Kidney (tissue), 14 donors: Measurements from ENCODE around the gene SPRR1A. TPM values are rescaled to one million over a fixed set of nuclear protein-coding genes. Genes with fewer than 3 reads are reported as not detected.
"Not testable (repeated sequence)": the region's sequence is repeated elsewhere in the genome, so short reads cannot be mapped to it uniquely, and the experiment has no call there.

Experiments used
- DNase-seq, 5 donors: peaks; one replicate each; pipeline ENCODE4 v3.0.0-alpha.2; 2013 to 2020
- FAIRE-seq: peaks from 2 replicates; lab custom pipeline; 2012; peaks lifted over from hg19 to GRCh38; lab: Jason Lieb, UNC
- H3K27ac ChIP-seq, 2 donors: one replicate each; pipeline ENCODE4 v1.7.0; 2013; ENCODE audit warnings: low read depth in 2 of 2, low read length in 2 of 2, inconsistent platforms in 1 of 2
- H3K27me3 ChIP-seq: one replicate; pipeline ENCODE4 v1.7.1; 2013; ENCODE audit warnings: low read length, inconsistent platforms; ENCODE audit not compliant: control insufficient read depth, insufficient read depth
- H3K36me3 ChIP-seq, 3 donors: one replicate each; pipeline versions ENCODE4 v1.7.0 to v1.7.1; 2013; ENCODE audit warnings: low read length in 3 of 3, control low read depth in 1 of 3, inconsistent platforms in 1 of 3; ENCODE audit not compliant: insufficient read depth in 3 of 3, control insufficient read depth in 2 of 3
- H3K4me1 ChIP-seq, 3 donors: one replicate each; pipeline versions ENCODE4 v1.7.0 to v1.7.1; 2013; ENCODE audit warnings: low read length in 3 of 3, inconsistent platforms in 1 of 3, low read depth in 1 of 3; ENCODE audit not compliant: control insufficient read depth in 2 of 3, insufficient read depth in 2 of 3
- H3K4me3 ChIP-seq, 3 donors: one replicate each; pipeline versions ENCODE4 v1.7.0 to v1.8.1; 2013; ENCODE audit warnings: low read length in 3 of 3, control low read depth in 1 of 3, inconsistent platforms in 1 of 3
- H3K9ac ChIP-seq, 3 donors: one replicate each; pipeline versions ENCODE4 v1.7.0 to v1.7.1; 2013; ENCODE audit warnings: low read length in 3 of 3, control low read depth in 1 of 3, inconsistent platforms in 1 of 3
- H3K9me3 ChIP-seq, 3 donors: one replicate each; pipeline versions ENCODE4 v1.7.0 to v1.7.1; 2013; ENCODE audit warnings: low read length in 3 of 3, control low read depth in 1 of 3, inconsistent platforms in 1 of 3; ENCODE audit not compliant: control insufficient read depth in 2 of 3, insufficient read depth in 1 of 3
- intact Hi-C: fragments of 100-400 bp; cut with DNase I; formaldehyde crosslinking; loops from one replicate; pipeline ENCODE4 v1.11.1; 2022
- polyA plus RNA-seq: library from polyadenylated mRNA; stranded (reverse); fragments of 350-450 nt; fragmentation: Illumina TruSeq; extraction: RNeasy Lipid Tissue Mini Kit (QIAGEN cat#74804); gene quantifications from one replicate; pipeline ENCODE4 v1.2.3, GENCODE V29; 2014; ENCODE audit warnings: low read depth, low replicate concordance; ENCODE audit not compliant: insufficient read depth
- total RNA-seq: library from RNA; stranded (reverse); fragmentation: NEBNext Ultra II Directional; extraction: Animal tissue kit (Norgen Biotek cat#: 25700); gene quantifications from one replicate; pipeline ENCODE4 v1.2.1, GENCODE V29; 2021
- TF ChIP-seq, protein P1 (sequence below): IDR thresholded peaks from 3 replicates; pipeline ENCODE4 v1.5.1; 2012; ENCODE audit warnings: mild to moderate bottlenecking, moderate library complexity, borderline replicate concordance; ENCODE audit not compliant: insufficient read depth; ENCODE audit errors: extremely low read depth
- donor health status: control.
- donor health status: control.
- donor health status: control.
- donor health status: control.
- donor health status: control.
- donor health status: DM: yes; HTN: yes; CAD: no.
- donor health status: Normal renal cell carcinoma (clear cell type).

Gene SPRR1A
- total and polyA plus RNA-seq, 2 donors from 2014 or later, result not detected

DNA sequence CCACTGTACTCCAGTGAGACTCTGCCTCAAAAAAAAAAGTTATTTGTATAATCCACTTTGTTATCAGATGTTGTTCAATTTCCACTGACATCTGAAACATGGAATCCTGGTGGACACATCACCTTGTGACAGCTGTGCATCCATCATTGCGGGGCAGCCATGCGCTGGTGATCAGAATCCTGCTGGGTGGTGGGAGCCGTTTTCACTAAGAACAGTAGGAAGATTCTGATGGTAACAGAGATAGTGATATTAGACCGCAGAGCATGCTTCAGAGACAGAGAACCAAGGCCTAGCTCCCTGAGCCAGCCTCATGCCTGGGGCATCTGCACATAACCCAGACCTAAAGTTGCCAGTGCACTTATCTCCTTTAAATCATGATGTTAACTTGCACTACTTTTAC lies 14.6 kb downstream of the SPRR1A start:
- no peak overlapping the region for H3K9ac ChIP-seq
- no peaks in the 10 kb centered on the region for H3K4me1 ChIP-seq
- no peaks in the 10 kb centered on the region for H3K27me3 ChIP-seq
- peaks cover 0 to 6% (median 1%) of the 10 kb centered on the region in 3 donors for H3K9me3 ChIP-seq
- H3K27ac ChIP-seq, result no peak overlapping the region
- H3K4me3 ChIP-seq, result no peak overlapping the region
- FAIRE-seq (no peak), DNase-seq (no peak)
- TF ChIP-seq, protein P1, sequence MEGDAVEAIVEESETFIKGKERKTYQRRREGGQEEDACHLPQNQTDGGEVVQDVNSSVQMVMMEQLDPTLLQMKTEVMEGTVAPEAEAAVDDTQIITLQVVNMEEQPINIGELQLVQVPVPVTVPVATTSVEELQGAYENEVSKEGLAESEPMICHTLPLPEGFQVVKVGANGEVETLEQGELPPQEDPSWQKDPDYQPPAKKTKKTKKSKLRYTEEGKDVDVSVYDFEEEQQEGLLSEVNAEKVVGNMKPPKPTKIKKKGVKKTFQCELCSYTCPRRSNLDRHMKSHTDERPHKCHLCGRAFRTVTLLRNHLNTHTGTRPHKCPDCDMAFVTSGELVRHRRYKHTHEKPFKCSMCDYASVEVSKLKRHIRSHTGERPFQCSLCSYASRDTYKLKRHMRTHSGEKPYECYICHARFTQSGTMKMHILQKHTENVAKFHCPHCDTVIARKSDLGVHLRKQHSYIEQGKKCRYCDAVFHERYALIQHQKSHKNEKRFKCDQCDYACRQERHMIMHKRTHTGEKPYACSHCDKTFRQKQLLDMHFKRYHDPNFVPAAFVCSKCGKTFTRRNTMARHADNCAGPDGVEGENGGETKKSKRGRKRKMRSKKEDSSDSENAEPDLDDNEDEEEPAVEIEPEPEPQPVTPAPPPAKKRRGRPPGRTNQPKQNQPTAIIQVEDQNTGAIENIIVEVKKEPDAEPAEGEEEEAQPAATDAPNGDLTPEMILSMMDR, result no peak
- intact Hi-C loops, result no loop called here
- no peaks in the 10 kb centered on the region for H3K36me3 ChIP-seq

DNA sequence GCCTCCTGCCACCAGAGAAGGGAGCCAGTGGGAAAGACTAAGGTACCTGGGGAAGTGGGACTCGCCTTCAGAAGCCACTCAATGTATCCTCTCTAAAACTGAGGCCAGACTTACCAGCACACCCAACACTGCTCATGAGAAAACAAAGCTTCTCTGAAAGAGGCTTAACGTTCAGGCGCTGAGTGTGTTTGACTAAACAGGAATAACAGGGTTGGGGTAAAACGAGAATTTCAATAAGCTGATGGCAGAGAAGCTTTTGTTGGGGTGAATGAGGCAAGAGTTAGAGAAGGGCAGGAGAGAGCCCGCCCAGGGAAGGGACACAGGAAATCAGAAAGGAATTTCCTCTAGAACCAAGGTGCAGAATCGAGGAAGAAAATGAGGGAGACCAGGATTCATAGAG lies 15.9 kb downstream of the SPRR1A start:
- no peaks in the 10 kb centered on the region for H3K27me3 ChIP-seq
- DNase-seq (no peak), FAIRE-seq (no peak)

DNA sequence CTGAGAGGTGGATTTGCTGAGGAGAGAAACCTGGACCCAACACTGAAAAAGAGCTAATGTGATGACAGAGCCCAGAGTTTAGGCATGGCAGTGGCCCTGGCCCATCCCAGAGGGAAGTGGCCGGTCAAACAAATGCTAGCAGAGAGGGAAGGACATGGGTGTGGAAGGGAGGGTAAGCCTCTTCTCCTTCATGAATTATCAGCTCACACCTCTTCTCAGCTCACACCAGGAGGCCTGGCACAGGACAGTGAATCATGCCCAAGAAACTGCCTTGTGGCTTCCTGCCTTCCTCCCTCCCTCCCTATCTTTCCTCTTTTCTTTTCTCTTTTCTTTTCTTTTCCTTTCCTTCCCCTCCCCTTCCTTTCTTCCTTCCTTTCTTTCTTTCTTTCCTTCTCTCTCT lies 16.4 kb downstream of the SPRR1A start:
- H3K36me3 ChIP-seq, result no peaks in the 10 kb centered on the region
- intact Hi-C loops, result no loop called here
- no peak for FAIRE-seq
- H3K4me3 ChIP-seq, result no peak overlapping the region
- H3K27me3 ChIP-seq, result no peaks in the 10 kb centered on the region
- no peaks in the 10 kb centered on the region for H3K4me1 ChIP-seq
- TF ChIP-seq, protein P1, result no peak
- no peak for DNase-seq
- H3K9me3 ChIP-seq, result peaks cover 0 to 5% (median 1%) of the 10 kb centered on the region in 3 donors
- H3K27ac ChIP-seq, result no peak overlapping the region
- H3K9ac ChIP-seq, result no peak overlapping the region

More for the DNA sequence above, 15.9 kb downstream of the SPRR1A start:
- TF ChIP-seq, protein P1, result no peak
- Histone ChIP-seq H3K9me3 (peaks cover 0 to 6% (median 1%) of the 10 kb centered on the region in 3 donors), H3K36me3 (no peaks in the 10 kb centered on the region), H3K27ac (no peak overlapping the region), H3K4me1 (no peaks in the 10 kb centered on the region), H3K4me3 (no peak overlapping the region), H3K9ac (no peak overlapping the region)
- intact Hi-C loops, result no loop called here

DNA sequence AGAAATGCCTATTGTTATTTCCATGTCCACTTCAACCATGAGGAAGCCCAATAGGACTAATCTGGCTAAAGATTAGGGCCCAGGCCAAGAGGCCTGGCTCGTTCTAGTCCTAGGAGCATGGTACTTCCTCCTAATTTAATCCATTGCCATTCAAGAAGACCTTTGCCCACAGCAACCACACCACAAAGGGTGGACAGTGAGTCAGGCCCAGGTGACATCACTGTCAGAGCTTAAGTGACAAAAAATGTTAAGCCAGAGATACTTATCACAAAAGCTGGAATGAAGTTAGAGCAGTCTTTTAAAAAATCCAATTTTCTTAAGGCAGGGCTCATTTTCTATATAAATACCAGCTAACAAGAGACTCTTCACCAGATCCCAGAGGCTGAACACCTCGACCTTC lies 17.5 kb downstream of the SPRR1A start, which contains the start of gene SPRR3:
SPRR3 (plus strand) TSS at position 368 of the 400 bp plus-strand sequence. CDS start 1,272 bp downstream, outside the sequence.
- Histone ChIP-seq H3K4me3 (no peak within 1 kb of the TSS), H3K27me3 (no peaks in the 10 kb centered on the region), H3K4me1 (no peaks in the 10 kb centered on the region), H3K27ac (no peak within 1 kb of the TSS), H3K9me3 (no peaks in the 10 kb centered on the region), H3K36me3 (no peaks in the 10 kb centered on the region), H3K9ac (no peak within 1 kb of the TSS)
- intact Hi-C loops, result no loop called here
- FAIRE-seq, result no peak
- no peak for DNase-seq
- TF ChIP-seq, protein P1, result no peak

DNA sequence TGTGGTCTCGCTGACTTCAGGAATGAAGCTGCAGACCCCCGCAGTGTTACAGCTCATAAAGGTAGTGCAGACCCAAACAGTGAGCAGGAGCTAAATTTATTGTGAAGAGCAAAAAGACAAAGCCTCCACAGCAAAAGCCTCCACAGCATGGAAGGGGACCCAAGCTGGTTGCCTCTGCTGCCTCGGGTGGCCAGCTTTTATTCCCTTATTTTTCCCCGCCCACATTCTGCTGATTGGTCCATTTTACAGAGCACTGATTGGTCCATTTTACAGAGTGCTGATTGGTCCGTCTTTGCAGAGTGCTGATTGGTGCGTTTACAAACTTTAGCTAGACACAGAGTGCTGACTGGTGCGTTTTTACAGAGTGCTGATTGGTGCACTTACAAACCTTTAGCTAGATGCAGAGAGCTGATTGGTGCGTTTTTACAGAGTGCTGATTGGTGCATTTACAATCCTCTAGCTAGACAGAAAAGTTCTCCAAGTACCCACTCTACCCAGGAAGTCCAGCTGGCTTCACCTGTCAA lies 27.4 kb downstream of the SPRR1A start:
- FAIRE-seq, H3K36me3 ChIP-seq, H3K9me3 ChIP-seq: not testable (repeated sequence)

More for the DNA sequence above, 27.4 kb downstream of the SPRR1A start:
- H3K27ac ChIP-seq, H3K4me1 ChIP-seq, H3K9ac ChIP-seq, H3K27me3 ChIP-seq, H3K4me3 ChIP-seq, intact Hi-C loops, DNase-seq: not testable (repeated sequence)
